HEK293 (cell line): ENCODE measurements around the gene NME3.

Experiments
- CTCF ChIA-PET: fragments of 350-600 bp; formaldehyde crosslinking; extraction: SDS; loops from one replicate; lab custom pipeline; 2021; ENCODE audit warnings: antibody characterized with exemption; lab: Yijun Ruan, JAX
- POLR2A ChIA-PET: fragments of 300-600 bp; formaldehyde crosslinking; extraction: SDS; loops from one replicate; lab custom pipeline; 2020; ENCODE audit warnings: antibody characterized with exemption, inconsistent platforms; lab: Yijun Ruan, JAX
- H3K27ac ChIP-seq: fragments of 200-500 bp; sonication (Bioruptor generic); 2 replicates; pipeline ENCODE4 v1.5.1; 2014; ENCODE audit warnings: low read depth, low read length, control low read depth, inconsistent platforms; ENCODE audit errors: extremely low read depth
- H3K36me3 ChIP-seq, 2 experiments: fragments of 200-500 bp in 1 of 2; sonication (Bioruptor generic) in 1 of 2; 1 replicate in 1 of 2; 2 replicates in 1 of 2; pipeline ENCODE4 v1.5.1; 2014 to 2017; ENCODE audit warnings: inconsistent platforms in 2 of 2, low read length in 2 of 2; ENCODE audit not compliant: control insufficient read depth in 2 of 2, insufficient read depth in 1 of 2
- H3K4me1 ChIP-seq: fragments of 200-500 bp; sonication (Bioruptor generic); 2 replicates; pipeline ENCODE4 v1.5.1; 2014; ENCODE audit warnings: mild to moderate bottlenecking, low read length, inconsistent platforms; ENCODE audit not compliant: control insufficient read depth, insufficient read depth
- H3K4me3 ChIP-seq: 2 replicates; pipeline ENCODE4 v1.5.1; 2011; ENCODE audit warnings: low read depth, mild to moderate bottlenecking, control low read depth, low read length, moderate library complexity
- H3K9me3 ChIP-seq: fragments of 200-500 bp; sonication (Bioruptor generic); 2 replicates; pipeline ENCODE4 v1.5.1; 2014; ENCODE audit warnings: low read depth, low read length, inconsistent platforms; ENCODE audit not compliant: control insufficient read depth, insufficient read depth
- KLF7 ChIP-seq: fragments of 450-650 bp; formaldehyde crosslinking; IDR thresholded peaks from 2 replicates; pipeline ENCODE4 v1.5.1; 2016; ENCODE audit warnings: missing biosample characterization, missing genetic modification characterization, borderline replicate concordance
- REPIN1 ChIP-seq: fragments of 450-650 bp; formaldehyde crosslinking; IDR thresholded peaks from 2 replicates; pipeline ENCODE4 v1.5.1; 2017; ENCODE audit warnings: missing biosample characterization, missing genetic modification characterization, low read depth
- WT1 ChIP-seq: fragments of 450-650 bp; formaldehyde crosslinking; IDR thresholded peaks from 2 replicates; pipeline ENCODE4 v1.5.1; 2016; ENCODE audit warnings: missing biosample characterization, missing genetic modification characterization
- ZBTB49 ChIP-seq: fragments of 450-650 bp; formaldehyde crosslinking; IDR thresholded peaks from 2 replicates; pipeline ENCODE4 v1.5.1; 2016; ENCODE audit warnings: missing biosample characterization, missing genetic modification characterization, low read depth
- ZBTB7A ChIP-seq: fragments of 450-650 bp; formaldehyde crosslinking; IDR thresholded peaks from 2 replicates; pipeline ENCODE4 v1.5.1; 2016; ENCODE audit warnings: low read depth, missing biosample characterization, missing genetic modification characterization
- ZNF138 ChIP-seq: fragments of 450-650 bp; formaldehyde crosslinking; IDR thresholded peaks from 2 replicates; pipeline ENCODE4 v1.5.1; 2016; ENCODE audit warnings: missing biosample characterization, missing genetic modification characterization, borderline replicate concordance
- ZNF175 ChIP-seq: fragments of 450-650 bp; formaldehyde crosslinking; IDR thresholded peaks from 2 replicates; pipeline ENCODE4 v1.5.1; 2016; ENCODE audit warnings: missing biosample characterization, missing genetic modification characterization
- ZNF2 ChIP-seq: fragments of 450-650 bp; formaldehyde crosslinking; IDR thresholded peaks from 2 replicates; pipeline ENCODE4 v1.5.1; 2016; ENCODE audit warnings: missing biosample characterization, missing genetic modification characterization
- ZNF324 ChIP-seq: fragments of 450-650 bp; formaldehyde crosslinking; IDR thresholded peaks from 2 replicates; pipeline ENCODE4 v1.5.1; 2016; ENCODE audit warnings: missing biosample characterization, missing genetic modification characterization
- ZNF555 ChIP-seq: fragments of 450-650 bp; formaldehyde crosslinking; conservative IDR thresholded peaks from 2 replicates; pipeline ENCODE4 v1.5.1; 2017; ENCODE audit warnings: missing biosample characterization, mild to moderate bottlenecking, missing genetic modification characterization, inconsistent platforms
- ZNF623 ChIP-seq: fragments of 450-650 bp; formaldehyde crosslinking; IDR thresholded peaks from 2 replicates; pipeline ENCODE4 v1.5.1; 2016; ENCODE audit warnings: missing biosample characterization, missing genetic modification characterization
- ZNF830 ChIP-seq: fragments of 450-650 bp; IDR thresholded peaks from 2 replicates; pipeline ENCODE4 v1.5.0; 2018; ENCODE audit warnings: missing biosample characterization, missing genetic modification characterization, low read depth, mild to moderate bottlenecking, moderate library complexity
- ZNF837 ChIP-seq: fragments of 450-650 bp; formaldehyde crosslinking; IDR thresholded peaks from 2 replicates; pipeline ENCODE4 v1.5.1; 2016; ENCODE audit warnings: missing biosample characterization, missing genetic modification characterization
- TF ChIP-seq, protein P1 (sequence below): fragments of 450-650 bp; formaldehyde crosslinking; IDR thresholded peaks from 2 replicates; pipeline ENCODE4 v1.5.1; 2016; ENCODE audit warnings: missing biosample characterization, missing genetic modification characterization
- TF ChIP-seq, protein P2 (sequence below): fragments of 450-650 bp; formaldehyde crosslinking; IDR thresholded peaks from 2 replicates; pipeline ENCODE4 v1.5.1; 2016; ENCODE audit warnings: missing biosample characterization, missing genetic modification characterization
- TF ChIP-seq, protein P3 (sequence below): fragments of 450-650 bp; IDR thresholded peaks from 2 replicates; pipeline ENCODE4 v1.5.1; 2018; ENCODE audit warnings: missing biosample characterization, mild to moderate bottlenecking, missing genetic modification characterization

NME3 gene

GRCh38 chr16:1747934-1748333, 23.4 kb downstream of the NME3 start (continued):
- no peak for TF ChIP-seq ZNF2 (tag by site-specific recombination)

DNA sequence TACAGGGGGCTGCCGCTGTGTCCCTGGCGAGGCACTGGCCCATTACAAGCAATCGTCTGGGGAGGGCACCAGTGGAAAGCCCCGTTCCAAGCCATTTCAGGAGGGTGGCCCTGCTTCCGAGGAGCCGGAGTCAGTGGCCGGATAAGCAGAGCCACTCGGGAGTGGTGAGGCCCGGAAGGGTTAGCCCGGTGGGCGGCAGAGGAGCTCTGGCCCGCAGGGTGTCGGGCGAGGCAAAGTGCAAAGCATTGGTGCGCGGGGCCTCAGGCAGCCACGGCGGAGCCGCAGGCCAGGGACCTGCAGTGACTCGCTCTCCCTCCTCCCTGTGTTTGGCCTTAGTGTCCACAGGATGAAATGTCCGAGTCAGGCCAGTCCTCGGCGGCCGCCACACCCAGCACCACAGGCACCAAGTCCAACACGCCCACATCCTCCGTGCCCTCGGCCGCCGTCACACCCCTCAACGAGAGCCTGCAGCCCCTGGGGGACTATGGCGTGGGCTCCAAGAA, 24.6 kb downstream of the NME3 start:
- H3K9me3 ChIP-seq = no peaks in the 10 kb centered on the region
- ChIA-PET POLR2A (no interaction called here), CTCF (no interaction called here)
- H3K36me3 ChIP-seq = peaks cover 5 to 81% of the 10 kb centered on the region in 2 experiments; a peak in 2 of 3 replicates
- no peak for TF ChIP-seq REPIN1 (tag by site-specific recombination)
- TF ChIP-seq ZBTB7A = no peak
- TF ChIP-seq ZNF830 (tag by site-specific recombination) = no peak
- TF ChIP-seq, protein P1, sequence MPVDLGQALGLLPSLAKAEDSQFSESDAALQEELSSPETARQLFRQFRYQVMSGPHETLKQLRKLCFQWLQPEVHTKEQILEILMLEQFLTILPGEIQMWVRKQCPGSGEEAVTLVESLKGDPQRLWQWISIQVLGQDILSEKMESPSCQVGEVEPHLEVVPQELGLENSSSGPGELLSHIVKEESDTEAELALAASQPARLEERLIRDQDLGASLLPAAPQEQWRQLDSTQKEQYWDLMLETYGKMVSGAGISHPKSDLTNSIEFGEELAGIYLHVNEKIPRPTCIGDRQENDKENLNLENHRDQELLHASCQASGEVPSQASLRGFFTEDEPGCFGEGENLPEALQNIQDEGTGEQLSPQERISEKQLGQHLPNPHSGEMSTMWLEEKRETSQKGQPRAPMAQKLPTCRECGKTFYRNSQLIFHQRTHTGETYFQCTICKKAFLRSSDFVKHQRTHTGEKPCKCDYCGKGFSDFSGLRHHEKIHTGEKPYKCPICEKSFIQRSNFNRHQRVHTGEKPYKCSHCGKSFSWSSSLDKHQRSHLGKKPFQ = no peak
- no peak for TF ChIP-seq ZNF555 (tag by site-specific recombination)
- no peak for TF ChIP-seq ZBTB49 (tag by site-specific recombination)
- no peak for TF ChIP-seq ZNF623
- TF ChIP-seq, protein P2, sequence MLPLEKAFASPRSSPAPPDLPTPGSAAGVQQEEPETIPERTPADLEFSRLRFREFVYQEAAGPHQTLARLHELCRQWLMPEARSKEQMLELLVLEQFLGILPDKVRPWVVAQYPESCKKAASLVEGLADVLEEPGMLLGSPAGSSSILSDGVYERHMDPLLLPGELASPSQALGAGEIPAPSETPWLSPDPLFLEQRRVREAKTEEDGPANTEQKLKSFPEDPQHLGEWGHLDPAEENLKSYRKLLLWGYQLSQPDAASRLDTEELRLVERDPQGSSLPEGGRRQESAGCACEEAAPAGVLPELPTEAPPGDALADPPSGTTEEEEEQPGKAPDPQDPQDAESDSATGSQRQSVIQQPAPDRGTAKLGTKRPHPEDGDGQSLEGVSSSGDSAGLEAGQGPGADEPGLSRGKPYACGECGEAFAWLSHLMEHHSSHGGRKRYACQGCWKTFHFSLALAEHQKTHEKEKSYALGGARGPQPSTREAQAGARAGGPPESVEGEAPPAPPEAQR (tag by site-specific recombination) = no peak
- TF ChIP-seq WT1 (tag by site-specific recombination) = no peak
- no peak for TF ChIP-seq KLF7 (tag by site-specific recombination)
- TF ChIP-seq ZNF324 (tag by site-specific recombination) = no peak
- TF ChIP-seq ZNF175 = no peak
- TF ChIP-seq ZNF138 (tag by site-specific recombination) = no peak
- H3K27ac ChIP-seq = no peak overlapping the region
- no peaks in the 10 kb centered on the region for H3K4me1 ChIP-seq
- no peak overlapping the region for H3K4me3 ChIP-seq

DNA sequence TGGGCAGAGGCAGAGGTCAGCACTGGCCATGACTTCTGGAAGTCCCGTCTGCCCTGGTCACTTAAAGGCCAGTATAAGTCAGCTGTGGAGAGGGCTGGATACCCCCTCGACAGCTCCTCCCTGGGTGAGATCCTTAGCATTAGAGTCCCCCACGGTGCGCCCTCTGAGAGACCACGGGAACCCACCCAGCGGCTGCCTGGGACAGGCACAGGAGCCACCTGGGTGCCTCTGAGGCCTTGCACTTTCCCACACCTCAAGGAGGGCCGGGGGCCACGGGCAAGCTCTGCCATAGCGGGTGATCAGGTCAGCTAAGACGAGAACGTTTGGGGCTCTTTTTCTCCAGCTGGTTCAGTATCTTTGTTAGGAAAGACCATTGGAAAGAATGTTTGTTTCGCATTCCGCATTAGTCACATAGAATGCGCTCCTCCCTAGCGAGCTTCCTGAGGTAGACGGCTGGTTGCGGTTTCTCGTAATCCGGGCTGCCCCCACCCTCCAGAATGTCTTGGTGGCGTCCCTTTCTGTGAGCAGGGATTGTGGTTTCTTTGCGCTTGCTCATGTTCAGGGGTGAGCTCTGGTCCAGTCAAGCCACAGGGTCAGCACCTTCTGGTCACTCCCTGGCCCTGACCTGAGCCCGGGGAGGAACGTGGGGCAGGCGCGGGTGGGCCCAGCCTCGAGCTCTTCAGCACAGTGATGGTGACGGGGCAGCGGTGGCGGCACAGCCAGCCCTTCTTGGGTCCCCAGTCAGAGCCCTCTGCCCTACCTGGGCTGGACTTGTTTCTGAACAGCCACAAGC, 25.2 kb downstream of the NME3 start:
- H3K36me3 ChIP-seq = peaks cover 5 to 79% of the 10 kb centered on the region in 2 experiments; a peak in 2 of 3 replicates
- no peaks in the 10 kb centered on the region for H3K4me1 ChIP-seq
- no peaks in the 10 kb centered on the region for H3K9me3 ChIP-seq
- no peak overlapping the region for H3K4me3 ChIP-seq
- ChIA-PET CTCF (no interaction called here), POLR2A (no interaction called here)
- TF ChIP-seq, protein P3, sequence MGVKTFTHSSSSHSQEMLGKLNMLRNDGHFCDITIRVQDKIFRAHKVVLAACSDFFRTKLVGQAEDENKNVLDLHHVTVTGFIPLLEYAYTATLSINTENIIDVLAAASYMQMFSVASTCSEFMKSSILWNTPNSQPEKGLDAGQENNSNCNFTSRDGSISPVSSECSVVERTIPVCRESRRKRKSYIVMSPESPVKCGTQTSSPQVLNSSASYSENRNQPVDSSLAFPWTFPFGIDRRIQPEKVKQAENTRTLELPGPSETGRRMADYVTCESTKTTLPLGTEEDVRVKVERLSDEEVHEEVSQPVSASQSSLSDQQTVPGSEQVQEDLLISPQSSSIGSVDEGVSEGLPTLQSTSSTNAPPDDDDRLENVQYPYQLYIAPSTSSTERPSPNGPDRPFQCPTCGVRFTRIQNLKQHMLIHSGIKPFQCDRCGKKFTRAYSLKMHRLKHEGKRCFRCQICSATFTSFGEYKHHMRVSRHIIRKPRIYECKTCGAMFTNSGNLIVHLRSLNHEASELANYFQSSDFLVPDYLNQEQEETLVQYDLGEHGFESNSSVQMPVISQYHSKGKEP (tag by site-specific recombination) = no peak
- no peak for TF ChIP-seq ZNF837 (tag by site-specific recombination)
- H3K27ac ChIP-seq = no peak overlapping the region
